ENCODE data around the gene TMEM132D.

Gene TMEM132D

GRCh38 chr12:129163861-129164260 is 740.0 kb downstream of the TMEM132D start:
- CTCF ChIA-PET = interaction anchor here (1.4 kb wide), 1 partner anchor 16 kb away, joined by 4 read pairs; no protein-coding TSS in a partner anchor
- POLR2A ChIA-PET = no interaction called here
- no peak for TF ChIP-seq CTCF (IDR thresholded peaks at IDR 0.05; ENCODE audit: control extremely low read depth, extremely low read depth, low read depth, missing control alignments)

GRCh38 chr12:129163461-129163860 is 740.4 kb downstream of the TMEM132D start:
- ChIA-PET CTCF (interaction anchor here (1.2 to 1.4 kb wide), 2 partner anchors 9 to 16 kb away, joined by 3 to 4 read pairs; no protein-coding TSS in a partner anchor), POLR2A (no interaction called here)
- no peak for TF ChIP-seq CTCF (IDR thresholded peaks at IDR 0.05; ENCODE audit: control extremely low read depth, extremely low read depth, low read depth, missing control alignments)
- DNase-seq (ENCODE audit: extremely low spot score) = no peak

More at GRCh38 chr12:129163861-129164260, 740.0 kb downstream of the TMEM132D start:
- DNase-seq (ENCODE audit: extremely low spot score) = no peak

- CTCF ChIA-PET = interaction anchor here (1.2 to 1.4 kb wide), 2 partner anchors 8 to 17 kb away, joined by 3 to 4 read pairs; no protein-coding TSS in a partner anchor
- POLR2A ChIA-PET = no interaction called here
- TF ChIP-seq CTCF (IDR thresholded peaks at IDR 0.05; ENCODE audit: control extremely low read depth, extremely low read depth, low read depth, missing control alignments) = no peak
- DNase-seq (ENCODE audit: extremely low spot score) = no peak
These were observed 741.0 kb downstream of the TMEM132D start for GRCh38 chr12:129162805-129163204.

- ChIA-PET POLR2A (no interaction called here), CTCF (no interaction called here)
These were observed 742.3 kb downstream of the TMEM132D start for GRCh38 chr12:129161511-129161910.

GRCh38 chr12:129160282-129160681 is 743.5 kb downstream of the TMEM132D start:
- DNase-seq (ENCODE audit: extremely low spot score) = no peak
- TF ChIP-seq CTCF (IDR thresholded peaks at IDR 0.05; ENCODE audit: control extremely low read depth, extremely low read depth, low read depth, missing control alignments) = no peak
- ChIA-PET POLR2A (no interaction called here), CTCF (no interaction called here)

More at GRCh38 chr12:129161511-129161910, 742.3 kb downstream of the TMEM132D start:
- DNase-seq (ENCODE audit: extremely low spot score) = no peak
- TF ChIP-seq CTCF (IDR thresholded peaks at IDR 0.05; ENCODE audit: control extremely low read depth, extremely low read depth, low read depth, missing control alignments) = no peak

GRCh38 chr12:129152351-129153104 is 751.3 kb downstream of the TMEM132D start:
- TF ChIP-seq CTCF (IDR thresholded peaks at IDR 0.05; ENCODE audit: control extremely low read depth, extremely low read depth, low read depth, missing control alignments) = no peak
- ChIA-PET POLR2A (no interaction called here), CTCF (no interaction called here)
- DNase-seq (ENCODE audit: extremely low spot score) = no peak

Measured in GM10248 (cell line).